HG03108 (cell line): ENCODE data around the gene PCDHGB3.
"Not testable (repeated sequence)": the region's sequence is repeated elsewhere in the genome, so short reads cannot be mapped to it uniquely, and the experiment has no call there.

Experiments
- ATAC-seq: cut with Tn5 transposase; IDR thresholded peaks from one replicate; pipeline ENCODE4 v1.9.1; 2021; ENCODE audit warnings: moderate library complexity; ENCODE audit not compliant: unreplicated experiment

The PCDHGB3 gene

GRCh38 chr5:141356950-141357349 lies 13.1 kb upstream of the PCDHGB3 start:
- ATAC-seq: no peak

- no peak for ATAC-seq
These were observed 10.1 kb upstream of the PCDHGB3 start, which contains the start of gene PCDHGB2 for GRCh38 chr5:141359790-141360426. TSS of gene PCDHGB2 (plus strand) at chr5:141359994. CDS start at chr5:141360136, 142 bp downstream.

DNA sequence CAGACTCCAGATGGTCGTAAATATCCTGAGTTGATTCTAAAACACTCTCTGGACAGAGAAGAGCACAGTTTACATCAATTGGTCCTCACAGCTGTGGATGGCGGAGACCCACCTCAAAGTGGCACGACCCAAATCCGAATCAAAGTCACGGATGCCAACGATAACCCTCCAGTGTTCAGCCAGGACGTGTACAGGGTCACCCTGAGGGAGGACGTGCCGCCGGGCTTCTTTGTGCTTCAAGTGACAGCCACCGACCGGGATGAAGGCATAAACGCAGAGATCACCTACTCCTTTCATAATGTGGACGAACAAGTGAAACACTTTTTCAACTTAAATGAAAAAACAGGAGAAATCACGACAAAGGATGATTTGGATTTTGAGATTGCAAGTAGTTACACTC lies 9.4 kb upstream of the PCDHGB3 start:
- no peak for ATAC-seq

GRCh38 chr5:141362719-141363118 lies 7.3 kb upstream of the PCDHGB3 start:
- ATAC-seq: no peak

DNA sequence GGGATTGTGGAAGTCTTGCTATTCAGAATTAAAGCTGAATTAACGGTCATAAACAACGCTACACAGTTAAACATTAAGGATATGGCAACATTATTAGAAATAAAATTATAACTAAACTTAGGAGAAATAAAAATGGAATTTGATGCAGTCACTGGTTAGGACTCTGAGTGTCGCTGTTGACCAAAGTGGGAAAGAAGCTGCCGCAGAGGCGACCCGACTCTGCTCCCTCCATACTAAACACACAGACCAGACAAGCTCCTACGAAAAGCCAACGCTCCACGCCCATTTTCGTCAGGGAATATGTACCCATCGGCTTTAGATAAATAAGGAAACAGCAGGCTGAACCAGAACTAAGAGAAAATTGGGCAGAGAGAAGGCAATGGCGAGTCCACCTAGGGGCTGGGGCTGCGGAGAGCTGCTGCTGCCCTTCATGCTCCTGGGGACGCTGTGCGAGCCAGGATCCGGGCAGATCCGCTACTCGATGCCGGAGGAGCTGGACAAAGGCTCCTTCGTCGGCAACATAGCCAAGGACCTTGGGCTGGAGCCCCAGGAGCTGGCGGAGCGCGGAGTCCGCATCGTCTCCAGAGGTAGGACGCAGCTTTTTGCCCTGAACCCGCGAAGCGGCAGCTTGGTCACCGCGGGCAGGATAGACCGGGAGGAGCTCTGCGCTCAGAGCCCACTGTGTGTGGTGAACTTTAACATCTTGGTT lies 5.9 kb upstream of the PCDHGB3 start, which contains the start of gene PCDHGA5:
Gene PCDHGA5, plus strand, starts transcription at position 211 of the 709 bp plus-strand sequence. Its CDS starts 169 bp downstream, at position 380.
- ATAC-seq: no peak

- no peak for ATAC-seq
These were observed 3.8 kb upstream of the PCDHGB3 start for GRCh38 chr5:141366016-141366896.

GRCh38 chr5:141371572-141372475 lies 1.8 kb downstream of the PCDHGB3 start:
- ATAC-seq: no peak

DNA sequence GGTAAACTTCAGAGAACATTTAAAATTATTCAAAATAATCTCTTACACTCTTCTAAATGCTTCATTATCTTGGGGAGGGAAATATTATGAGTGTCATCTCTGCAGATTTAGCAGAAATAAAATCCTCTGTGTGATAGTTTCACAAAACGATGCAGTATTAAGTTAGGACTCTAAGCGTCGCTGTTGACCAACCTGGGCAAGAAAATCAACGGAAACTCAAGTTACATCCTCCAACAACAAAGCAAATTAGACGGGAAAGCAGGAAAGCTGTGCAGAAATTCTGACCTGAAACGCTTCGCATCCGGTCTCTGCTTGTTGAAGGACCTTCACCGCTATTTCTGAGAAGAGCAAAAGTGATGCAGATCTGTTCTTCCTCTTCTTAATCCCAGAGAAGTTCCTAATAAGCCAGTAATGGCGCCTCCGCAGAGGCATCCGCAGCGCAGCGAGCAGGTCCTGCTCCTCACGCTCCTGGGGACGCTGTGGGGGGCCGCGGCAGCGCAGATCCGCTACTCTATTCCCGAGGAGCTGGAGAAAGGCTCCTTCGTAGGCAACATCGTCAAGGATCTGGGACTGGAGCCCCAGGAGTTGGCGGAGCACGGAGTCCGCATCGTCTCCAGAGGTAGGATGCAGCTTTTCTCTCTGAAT lies 3.8 kb downstream of the PCDHGB3 start, which contains the start of gene PCDHGA6:
Gene PCDHGA6, plus strand, starts transcription at position 219 of the 645 bp plus-strand sequence. Its CDS starts 193 bp downstream, at position 412.
- ATAC-seq: no peak

- ATAC-seq: no peak
These were observed 4.6 kb downstream of the PCDHGB3 start for GRCh38 chr5:141374627-141375026.

DNA sequence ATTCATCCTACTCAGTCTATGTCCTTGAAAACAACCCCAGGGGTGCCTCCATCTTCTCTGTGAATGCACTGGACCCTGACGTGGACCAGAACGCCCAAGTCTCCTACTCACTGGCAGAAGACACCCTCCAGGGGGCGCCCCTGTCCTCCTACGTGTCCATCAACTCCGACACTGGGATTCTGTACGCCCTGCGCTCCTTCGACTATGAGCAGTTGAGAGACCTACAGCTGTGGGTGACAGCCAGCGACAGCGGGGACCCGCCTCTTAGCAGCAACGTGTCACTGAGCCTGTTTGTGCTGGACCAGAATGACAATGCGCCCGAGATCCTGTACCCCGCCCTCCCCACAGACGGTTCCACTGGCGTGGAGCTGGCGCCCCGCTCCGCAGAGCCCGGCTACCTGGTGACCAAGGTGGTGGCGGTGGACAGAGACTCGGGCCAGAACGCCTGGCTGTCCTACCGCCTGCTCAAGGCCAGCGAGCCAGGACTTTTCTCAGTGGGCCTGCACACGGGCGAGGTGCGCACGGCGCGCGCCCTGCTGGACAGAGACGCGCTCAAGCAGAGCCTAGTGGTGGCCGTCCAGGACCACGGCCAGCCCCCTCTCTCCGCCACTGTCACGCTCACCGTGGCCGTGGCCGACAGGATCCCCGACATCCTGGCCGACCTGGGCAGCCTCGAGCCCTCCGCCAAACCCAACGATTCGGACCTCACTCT lies 5.6 kb downstream of the PCDHGB3 start:
- ATAC-seq: not testable (repeated sequence)

DNA sequence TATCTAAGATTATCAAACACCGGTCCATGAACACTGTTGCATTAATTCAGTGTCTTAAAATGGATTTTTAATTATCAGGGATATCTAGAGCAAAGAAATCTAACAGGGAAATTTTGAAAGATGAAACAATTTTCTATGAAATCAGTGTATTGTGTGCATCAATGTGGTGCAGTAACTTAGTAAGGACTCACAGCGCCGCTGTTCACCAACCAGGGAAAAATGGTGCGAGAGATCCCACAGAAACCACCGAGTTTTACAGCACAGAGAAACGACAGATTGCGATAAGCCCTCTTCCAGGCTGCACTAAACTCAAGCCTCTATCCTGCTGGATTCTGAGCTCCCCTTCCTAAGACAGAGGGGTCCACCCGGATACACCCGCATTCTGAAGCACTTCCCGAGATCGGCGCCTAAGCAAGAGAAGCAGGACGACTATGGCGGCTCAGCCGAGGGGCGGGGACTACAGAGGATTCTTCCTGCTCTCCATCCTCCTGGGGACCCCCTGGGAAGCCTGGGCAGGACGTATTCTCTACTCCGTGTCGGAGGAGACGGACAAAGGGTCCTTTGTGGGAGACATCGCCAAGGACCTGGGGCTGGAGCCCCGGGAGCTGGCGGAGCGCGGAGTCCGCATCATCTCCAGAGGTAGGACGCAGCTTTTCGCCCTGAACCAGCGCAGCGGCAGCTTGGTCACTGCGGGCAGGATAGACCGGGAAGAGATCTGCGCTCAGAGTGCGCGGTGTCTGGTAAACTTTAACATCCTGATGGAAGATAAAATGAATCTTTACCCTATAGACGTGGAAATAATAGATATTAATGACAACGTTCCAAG lies 12.6 kb downstream of the PCDHGB3 start, which contains the start of gene PCDHGA7:
Gene PCDHGA7, plus strand, starts transcription at position 274 of the 826 bp plus-strand sequence. Its CDS starts 158 bp downstream, at position 432.
- ATAC-seq: no peak

DNA sequence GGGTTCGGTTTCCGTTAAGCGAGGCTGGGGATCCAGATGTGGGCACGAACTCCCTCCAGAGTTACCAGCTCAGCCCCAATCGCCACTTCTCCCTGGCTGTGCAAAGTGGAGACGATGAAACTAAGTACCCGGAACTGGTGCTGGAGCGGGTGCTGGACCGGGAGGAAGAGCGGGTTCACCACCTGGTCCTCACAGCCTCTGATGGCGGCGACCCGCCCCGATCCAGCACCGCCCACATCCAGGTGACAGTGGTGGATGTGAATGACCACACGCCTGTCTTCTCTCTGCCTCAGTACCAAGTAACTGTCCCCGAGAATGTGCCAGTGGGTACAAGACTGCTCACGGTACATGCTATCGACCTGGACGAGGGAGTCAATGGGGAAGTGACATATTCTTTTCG lies 13.3 kb downstream of the PCDHGB3 start:
- no peak for ATAC-seq

DNA sequence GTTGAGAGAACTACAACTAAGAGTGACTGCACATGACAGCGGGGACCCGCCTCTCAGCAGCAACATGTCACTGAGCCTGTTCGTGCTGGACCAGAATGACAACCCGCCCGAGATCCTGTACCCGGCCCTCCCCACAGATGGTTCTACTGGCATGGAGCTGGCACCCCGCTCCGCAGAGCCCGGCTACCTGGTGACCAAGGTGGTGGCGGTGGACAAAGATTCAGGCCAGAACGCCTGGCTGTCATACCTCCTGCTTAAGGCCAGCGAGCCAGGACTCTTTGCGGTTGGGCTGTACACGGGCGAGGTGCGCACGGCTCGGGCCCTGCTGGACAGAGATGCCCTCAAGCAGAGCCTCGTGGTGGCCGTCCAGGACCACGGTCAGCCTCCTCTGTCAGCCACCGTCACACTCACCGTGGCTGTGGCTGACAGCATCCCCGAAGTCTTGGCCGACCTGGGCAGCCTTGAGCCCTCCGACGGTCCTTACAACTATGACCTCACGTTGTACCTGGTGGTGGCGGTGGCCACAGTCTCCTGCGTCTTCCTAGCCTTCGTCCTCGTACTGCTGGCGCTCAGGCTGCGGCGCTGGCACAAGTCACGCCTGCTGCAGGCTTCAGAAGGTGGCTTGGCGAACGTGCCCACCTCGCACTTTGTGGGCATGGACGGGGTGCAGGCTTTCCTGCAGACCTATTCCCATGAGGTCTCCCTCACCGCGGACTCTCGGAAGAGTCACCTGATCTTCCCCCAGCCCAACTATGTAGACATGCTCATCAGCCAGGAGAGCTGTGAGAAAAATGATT lies 14.6 kb downstream of the PCDHGB3 start:
- no peak for ATAC-seq

- ATAC-seq: not testable (repeated sequence)
These were observed 17.7 kb downstream of the PCDHGB3 start, which contains the start of gene PCDHGB4 for GRCh38 chr5:141387557-141388311. TSS of gene PCDHGB4 (plus strand) at chr5:141387698. CDS start at chr5:141387885, 187 bp downstream.

DNA sequence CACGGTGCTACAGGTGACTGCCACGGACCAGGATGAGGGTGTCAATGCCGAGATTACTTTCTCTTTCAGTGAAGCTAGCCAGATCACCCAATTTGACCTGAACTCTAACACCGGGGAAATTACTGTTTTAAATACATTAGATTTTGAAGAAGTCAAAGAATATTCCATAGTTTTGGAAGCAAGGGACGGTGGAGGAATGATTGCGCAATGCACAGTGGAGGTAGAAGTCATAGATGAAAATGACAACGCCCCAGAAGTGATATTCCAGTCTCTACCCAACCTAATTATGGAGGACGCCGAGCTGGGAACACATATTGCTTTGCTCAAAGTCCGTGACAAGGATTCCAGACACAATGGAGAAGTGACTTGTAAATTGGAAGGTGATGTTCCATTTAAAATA lies 18.6 kb downstream of the PCDHGB3 start:
- no peak for ATAC-seq
